ENCODE data around the gene AFG3L2. TPM values are rescaled to one million over a fixed set of nuclear protein-coding genes. Genes with fewer than 3 reads are reported as not detected.

AFG3L2 gene
- total and polyA plus RNA-seq, 7 donors: 31.4 to 56.6 (median 43.7) TPM

DNA sequence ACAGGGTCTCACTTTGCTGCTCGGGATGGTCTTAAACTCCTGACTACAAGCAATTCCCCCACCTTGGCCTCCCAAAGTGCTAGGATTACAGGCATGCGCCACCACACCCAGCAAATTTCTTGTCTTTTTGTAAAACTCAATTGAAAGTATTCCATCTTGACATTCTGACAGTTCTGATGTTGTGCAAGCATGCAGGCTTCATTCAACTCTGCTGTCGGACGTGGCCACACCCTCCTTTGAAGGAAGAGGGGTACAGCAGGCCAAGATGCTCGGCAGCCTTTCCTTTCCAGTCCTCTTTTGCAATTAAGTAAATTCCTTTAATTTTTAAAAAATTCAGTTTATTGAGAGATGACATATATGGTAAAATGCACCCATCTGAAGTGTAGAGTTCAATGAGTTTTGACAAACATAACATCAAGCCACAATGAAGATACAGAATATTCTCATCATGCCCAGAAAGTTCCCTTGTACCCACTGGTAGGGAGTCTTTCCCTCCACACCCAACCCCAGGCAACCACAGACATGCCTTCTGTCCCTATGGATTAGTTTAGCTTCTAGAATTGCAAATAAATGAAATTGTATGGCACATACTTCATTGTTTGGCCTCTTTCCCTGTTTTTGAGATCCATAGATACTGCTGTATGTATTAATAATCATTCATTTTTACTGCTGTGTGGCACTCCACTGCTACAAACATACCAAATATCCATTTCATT is 35.9 kb downstream of the AFG3L2 start:
- intact Hi-C loops (cut with DNase I): no loop called here
- WGBS, 2 donors: 90 to 94% methylated on average over 5 of the region's 5 CpGs
- Histone ChIP-seq H3K27ac (no peak overlapping the region), H3K4me1 (peaks cover 0 to 8% (median 5%) of the 10 kb centered on the region in 4 donors), H3K4me3 (no peak overlapping the region), H3K9me3 (no peaks in the 10 kb centered on the region), H3K27me3 (no peaks in the 10 kb centered on the region), H3K36me3 (peaks cover 9 to 99% (median 55%) of the 10 kb centered on the region in 4 donors)
- DNase-seq: peak; percentile 25
- no peak for TF ChIP-seq POLR2AphosphoS5 (IDR thresholded peaks at IDR 0.05)
- no peak for TF ChIP-seq POLR2A (IDR thresholded peaks at IDR 0.05)
- TF ChIP-seq CTCF (IDR thresholded peaks at IDR 0.05): no peak
- no peak for TF ChIP-seq EP300 (IDR thresholded peaks at IDR 0.05)

DNA sequence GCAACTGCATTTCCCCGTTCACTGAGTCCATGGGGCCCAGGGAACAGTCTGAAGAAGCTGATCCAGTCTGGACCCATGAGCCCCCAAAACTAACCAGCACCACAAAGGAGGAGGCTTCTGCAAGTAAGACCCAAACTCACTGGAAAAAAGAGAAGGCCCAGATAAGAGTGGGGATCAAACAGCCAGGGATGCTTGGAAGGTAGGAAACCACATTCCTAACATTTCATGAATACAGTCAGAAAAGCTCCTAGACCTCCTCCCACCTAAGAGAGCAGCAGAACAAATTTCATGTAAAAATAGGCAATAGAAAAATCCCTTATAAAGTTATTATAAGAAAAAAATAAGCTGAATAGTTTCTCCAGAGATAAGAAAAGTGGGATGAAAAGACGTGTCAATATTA is 38.6 kb downstream of the AFG3L2 start:
- WGBS, 2 donors: 94 to 97% methylated on average over 2 of the region's 2 CpGs
- intact Hi-C loops (cut with DNase I): no loop called here
- no peak overlapping the region for H3K27ac ChIP-seq
- H3K4me1 ChIP-seq: peaks cover 0 to 36% (median 30%) of the 10 kb centered on the region in 4 donors
- no peak for TF ChIP-seq EP300 (IDR thresholded peaks at IDR 0.05)
- TF ChIP-seq POLR2A (IDR thresholded peaks at IDR 0.05): no peak
- TF ChIP-seq POLR2AphosphoS5 (IDR thresholded peaks at IDR 0.05): no peak
- TF ChIP-seq CTCF (IDR thresholded peaks at IDR 0.05): no peak
- peak; percentile 19 for DNase-seq
- no peaks in the 10 kb centered on the region for H3K27me3 ChIP-seq
- no peaks in the 10 kb centered on the region for H3K9me3 ChIP-seq
- H3K36me3 ChIP-seq: peaks cover 9 to 91% (median 30%) of the 10 kb centered on the region in 4 donors
- H3K4me3 ChIP-seq: no peak overlapping the region

DNA sequence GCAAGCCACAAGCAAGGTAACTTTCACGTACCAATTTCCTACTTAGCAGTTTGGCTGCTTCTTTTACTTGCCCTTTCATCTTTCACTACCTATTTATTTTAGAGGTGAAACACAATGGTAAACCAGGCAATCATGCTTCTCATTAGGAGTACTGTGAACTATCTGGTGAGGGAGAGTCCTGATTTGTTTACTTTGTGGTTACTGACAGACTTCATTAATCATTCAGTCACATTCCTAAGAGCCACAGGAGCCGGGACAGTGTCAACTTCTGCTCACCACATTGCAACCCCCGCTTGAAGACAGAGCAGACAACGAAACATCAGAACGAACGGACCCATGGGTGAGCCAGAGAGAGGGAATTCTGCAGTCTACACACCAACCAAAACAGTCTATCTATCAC is 40.1 kb downstream of the AFG3L2 start:
- no peak overlapping the region for H3K27ac ChIP-seq
- TF ChIP-seq POLR2AphosphoS5 (IDR thresholded peaks at IDR 0.05) (no peak), CTCF (IDR thresholded peaks at IDR 0.05) (no peak), EP300 (IDR thresholded peaks at IDR 0.05) (no peak), POLR2A (IDR thresholded peaks at IDR 0.05) (no peak)
- H3K4me3 ChIP-seq: no peak overlapping the region
- H3K27me3 ChIP-seq: no peaks in the 10 kb centered on the region
- no peak for DNase-seq
- intact Hi-C loops (cut with DNase I): no loop called here
- H3K36me3 ChIP-seq: peaks cover 9 to 77% (median 21%) of the 10 kb centered on the region in 4 donors
- 71 to 78% methylated on average over 6 of the region's 6 CpGs for WGBS, 2 donors
- peaks cover 0 to 36% (median 30%) of the 10 kb centered on the region in 4 donors for H3K4me1 ChIP-seq
- H3K9me3 ChIP-seq: no peaks in the 10 kb centered on the region

DNA sequence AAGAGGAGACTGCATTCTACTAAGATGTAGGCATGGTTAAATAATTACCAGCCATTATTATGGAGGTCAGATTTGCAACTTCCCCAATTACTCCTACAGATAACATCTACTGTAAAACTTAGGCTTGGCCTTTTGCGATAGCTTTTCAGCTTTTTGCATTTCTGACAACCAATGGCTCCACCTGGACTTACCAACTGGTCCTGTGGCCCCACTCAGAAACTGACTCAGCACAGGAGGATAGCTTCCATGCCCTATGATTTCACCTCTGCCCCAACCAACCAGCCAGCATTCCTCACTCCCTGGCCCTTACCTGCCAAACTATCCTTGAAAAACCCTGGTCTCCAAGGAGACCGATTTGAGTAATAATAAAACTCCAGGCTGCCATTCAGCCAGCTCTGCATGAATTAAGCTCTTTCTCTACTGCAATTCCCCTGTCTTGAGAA is 40.8 kb downstream of the AFG3L2 start:
- Histone ChIP-seq H3K4me3 (no peak overlapping the region), H3K27me3 (no peaks in the 10 kb centered on the region), H3K36me3 (peaks cover 9 to 70% (median 20%) of the 10 kb centered on the region in 4 donors), H3K9me3 (no peaks in the 10 kb centered on the region), H3K4me1 (peaks cover 0 to 36% (median 30%) of the 10 kb centered on the region in 4 donors), H3K27ac (peak overlapping the region in 1 of 4 donors; percentile 71)
- peak; percentile 27 for DNase-seq
- no peak for TF ChIP-seq CTCF (IDR thresholded peaks at IDR 0.05)
- no peak for TF ChIP-seq EP300 (IDR thresholded peaks at IDR 0.05)
- TF ChIP-seq POLR2AphosphoS5 (IDR thresholded peaks at IDR 0.05): no peak
- no peak for TF ChIP-seq POLR2A (IDR thresholded peaks at IDR 0.05)
- intact Hi-C loops (cut with DNase I): no loop called here
- WGBS, 2 donors: 75 to 77% methylated on average over 2 of the region's 2 CpGs

All from sigmoid colon (tissue), 7 donors.